ENCODE measurements around the gene DYNC2H1. TPM values are rescaled to one million over a fixed set of nuclear protein-coding genes. Genes with fewer than 3 reads are reported as not detected.

The DYNC2H1 gene
- total RNA-seq, 3 donors from 2014 or later, result 2.3 to 12.4 (median 5.0) TPM

DNA sequence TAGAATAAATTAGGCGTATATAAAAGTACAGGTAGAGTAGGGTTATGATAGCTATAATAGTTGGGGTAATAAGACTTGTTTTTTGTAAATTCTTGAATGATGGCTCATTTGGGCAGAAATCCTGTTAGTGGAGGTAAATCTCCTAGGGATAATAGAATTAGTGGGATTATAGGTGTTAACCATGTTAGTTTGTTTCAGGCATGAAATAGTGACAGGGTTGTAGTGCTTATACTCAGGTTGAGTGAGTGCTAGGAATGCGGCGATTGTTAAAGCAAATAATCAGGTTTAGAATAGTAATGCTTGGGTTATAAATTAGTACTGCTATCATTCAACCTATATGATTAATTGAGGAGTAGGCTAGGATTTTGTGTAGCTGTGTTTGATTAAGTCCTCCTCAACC lies 297.1 kb downstream of the DYNC2H1 start:
- intact Hi-C loops (cut with DNase I, micrococcal nuclease), result no loop called here
- DNase-seq, result no peak
- Histone ChIP-seq H3K9me3 (no peaks in the 10 kb centered on the region), H3K36me3 (ENCODE audit: low read depth) (no peaks in the 10 kb centered on the region), H3K4me1 (ENCODE audit: low read depth) (no peaks in the 10 kb centered on the region), H3K4me3 (no peak overlapping the region)
- TF ChIP-seq, protein P1, sequence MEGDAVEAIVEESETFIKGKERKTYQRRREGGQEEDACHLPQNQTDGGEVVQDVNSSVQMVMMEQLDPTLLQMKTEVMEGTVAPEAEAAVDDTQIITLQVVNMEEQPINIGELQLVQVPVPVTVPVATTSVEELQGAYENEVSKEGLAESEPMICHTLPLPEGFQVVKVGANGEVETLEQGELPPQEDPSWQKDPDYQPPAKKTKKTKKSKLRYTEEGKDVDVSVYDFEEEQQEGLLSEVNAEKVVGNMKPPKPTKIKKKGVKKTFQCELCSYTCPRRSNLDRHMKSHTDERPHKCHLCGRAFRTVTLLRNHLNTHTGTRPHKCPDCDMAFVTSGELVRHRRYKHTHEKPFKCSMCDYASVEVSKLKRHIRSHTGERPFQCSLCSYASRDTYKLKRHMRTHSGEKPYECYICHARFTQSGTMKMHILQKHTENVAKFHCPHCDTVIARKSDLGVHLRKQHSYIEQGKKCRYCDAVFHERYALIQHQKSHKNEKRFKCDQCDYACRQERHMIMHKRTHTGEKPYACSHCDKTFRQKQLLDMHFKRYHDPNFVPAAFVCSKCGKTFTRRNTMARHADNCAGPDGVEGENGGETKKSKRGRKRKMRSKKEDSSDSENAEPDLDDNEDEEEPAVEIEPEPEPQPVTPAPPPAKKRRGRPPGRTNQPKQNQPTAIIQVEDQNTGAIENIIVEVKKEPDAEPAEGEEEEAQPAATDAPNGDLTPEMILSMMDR (IDR thresholded peaks at IDR 0.05), result no peak
- no peak for ATAC-seq

DNA sequence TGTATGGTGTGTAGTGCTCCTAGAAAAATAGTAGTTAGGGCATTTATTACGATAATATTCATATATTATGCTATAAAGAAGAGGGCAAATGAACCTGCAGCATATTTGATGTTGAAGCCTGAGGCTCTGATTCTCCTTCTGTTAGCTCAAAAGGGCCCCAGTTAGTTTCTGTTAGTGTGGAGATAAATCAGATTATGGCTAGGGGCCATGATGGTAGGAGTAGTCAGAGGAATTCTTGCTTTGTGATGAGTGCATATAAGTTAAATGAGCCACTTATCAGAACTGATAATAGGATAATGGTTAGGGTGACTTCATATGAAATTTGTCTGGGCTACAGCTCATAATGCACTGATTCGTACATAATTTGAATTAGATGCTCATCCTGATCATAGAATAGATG lies 298.4 kb downstream of the DYNC2H1 start:
- TF ChIP-seq, protein P1 (IDR thresholded peaks at IDR 0.05), result no peak
- Histone ChIP-seq H3K36me3 (ENCODE audit: low read depth) (no peaks in the 10 kb centered on the region), H3K4me1 (ENCODE audit: low read depth) (no peaks in the 10 kb centered on the region), H3K4me3 (no peak overlapping the region), H3K9me3 (no peaks in the 10 kb centered on the region)
- ATAC-seq (no peak), DNase-seq (no peak)
- intact Hi-C loops (cut with DNase I, micrococcal nuclease), result no loop called here

DNA sequence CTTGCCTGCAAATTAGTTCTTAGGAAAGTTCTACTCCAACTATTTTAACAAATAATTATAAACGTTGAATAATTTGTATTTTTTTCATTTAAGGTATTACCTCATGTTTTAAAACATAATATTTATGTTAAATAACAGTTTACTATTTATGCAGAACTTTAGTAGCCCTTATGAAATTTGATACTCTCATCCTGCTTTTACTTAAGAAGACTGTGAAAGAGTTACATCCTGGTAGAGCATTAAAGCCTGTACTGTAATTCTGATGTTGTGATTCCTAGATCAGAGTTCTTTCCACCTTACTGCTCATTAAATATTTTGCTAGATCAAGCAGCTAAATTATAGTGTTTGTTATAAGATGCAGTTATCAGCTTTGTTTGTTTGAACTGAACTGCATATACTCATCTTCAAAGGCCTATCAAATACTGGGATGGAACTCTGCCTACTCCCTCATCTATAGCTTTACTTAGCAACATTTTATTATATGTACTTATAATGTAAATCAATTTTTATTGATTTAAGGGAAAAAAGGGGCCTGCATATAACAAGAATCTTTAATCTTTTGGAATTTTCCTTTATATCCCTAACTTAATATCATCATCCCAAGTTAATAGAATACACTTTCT lies 304.2 kb downstream of the DYNC2H1 start:
- Histone ChIP-seq H3K4me3 (no peak overlapping the region), H3K4me1 (ENCODE audit: low read depth) (no peaks in the 10 kb centered on the region), H3K9me3 (peaks cover 3% of the 10 kb centered on the region), H3K36me3 (ENCODE audit: low read depth) (no peaks in the 10 kb centered on the region)
- intact Hi-C loops (cut with DNase I, micrococcal nuclease), result no loop called here
- TF ChIP-seq, protein P1 (IDR thresholded peaks at IDR 0.05), result no peak
- no peak for DNase-seq
- ATAC-seq, result no peak

DNA sequence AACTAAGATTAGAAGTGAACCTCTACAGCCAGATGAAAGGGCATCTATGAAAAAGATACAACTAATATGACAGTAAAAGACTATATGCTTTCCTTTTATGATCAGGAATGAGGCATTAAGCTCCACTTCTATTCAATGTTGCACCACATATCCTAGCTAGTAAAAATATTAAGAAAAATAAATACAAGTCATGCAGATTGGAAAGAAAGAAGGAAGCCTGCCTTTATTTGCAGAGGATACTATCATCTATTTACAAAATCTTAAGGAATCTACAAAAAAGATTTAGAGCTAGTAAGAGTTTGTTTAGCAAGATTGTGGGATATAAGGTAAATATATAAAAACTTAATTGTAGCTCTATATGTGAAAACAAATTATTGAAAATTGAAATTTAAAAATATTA lies 308.8 kb downstream of the DYNC2H1 start:
- Histone ChIP-seq H3K4me3 (no peak overlapping the region), H3K36me3 (ENCODE audit: low read depth) (no peaks in the 10 kb centered on the region), H3K4me1 (ENCODE audit: low read depth) (no peaks in the 10 kb centered on the region), H3K9me3 (peaks cover 3% of the 10 kb centered on the region)
- DNase-seq (no peak), ATAC-seq (no peak)
- TF ChIP-seq, protein P1 (IDR thresholded peaks at IDR 0.05), result no peak
- intact Hi-C loops (cut with DNase I, micrococcal nuclease), result no loop called here

DNA sequence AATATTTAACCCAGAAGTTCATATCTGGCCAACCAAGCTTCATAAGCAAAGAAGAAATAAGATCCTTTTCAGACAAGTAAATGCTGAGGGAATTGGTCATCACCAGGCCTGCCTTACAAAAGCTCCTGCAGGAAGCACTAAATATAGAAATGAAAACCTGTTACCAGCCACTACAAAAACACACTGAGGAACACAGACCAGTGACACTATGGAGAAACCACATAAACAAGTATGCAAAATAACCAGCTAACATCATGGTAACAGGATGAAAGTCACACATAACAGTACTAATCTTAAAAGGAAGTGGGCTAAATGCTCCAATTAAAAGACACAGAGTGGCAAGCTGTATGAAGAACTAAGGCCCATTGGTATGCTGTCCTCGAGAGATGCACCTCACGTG lies 311.4 kb downstream of the DYNC2H1 start:
- ATAC-seq (no peak), DNase-seq (no peak)
- TF ChIP-seq, protein P1 (IDR thresholded peaks at IDR 0.05), result no peak
- no peak overlapping the region for H3K4me3 ChIP-seq
- intact Hi-C loops (cut with DNase I, micrococcal nuclease), result no loop called here
- no peaks in the 10 kb centered on the region for H3K36me3 ChIP-seq (ENCODE audit: low read depth)
- H3K9me3 ChIP-seq, result peaks cover 3% of the 10 kb centered on the region
- H3K4me1 ChIP-seq (ENCODE audit: low read depth), result no peaks in the 10 kb centered on the region

All from mucosa of descending colon (tissue), 3 donors.